Measurements from ENCODE around the gene MCMBP.

- no peak for TF ChIP-seq EZH2 (IDR thresholded peaks at IDR 0.05; ENCODE audit: low read length)
- TF ChIP-seq, protein P1, sequence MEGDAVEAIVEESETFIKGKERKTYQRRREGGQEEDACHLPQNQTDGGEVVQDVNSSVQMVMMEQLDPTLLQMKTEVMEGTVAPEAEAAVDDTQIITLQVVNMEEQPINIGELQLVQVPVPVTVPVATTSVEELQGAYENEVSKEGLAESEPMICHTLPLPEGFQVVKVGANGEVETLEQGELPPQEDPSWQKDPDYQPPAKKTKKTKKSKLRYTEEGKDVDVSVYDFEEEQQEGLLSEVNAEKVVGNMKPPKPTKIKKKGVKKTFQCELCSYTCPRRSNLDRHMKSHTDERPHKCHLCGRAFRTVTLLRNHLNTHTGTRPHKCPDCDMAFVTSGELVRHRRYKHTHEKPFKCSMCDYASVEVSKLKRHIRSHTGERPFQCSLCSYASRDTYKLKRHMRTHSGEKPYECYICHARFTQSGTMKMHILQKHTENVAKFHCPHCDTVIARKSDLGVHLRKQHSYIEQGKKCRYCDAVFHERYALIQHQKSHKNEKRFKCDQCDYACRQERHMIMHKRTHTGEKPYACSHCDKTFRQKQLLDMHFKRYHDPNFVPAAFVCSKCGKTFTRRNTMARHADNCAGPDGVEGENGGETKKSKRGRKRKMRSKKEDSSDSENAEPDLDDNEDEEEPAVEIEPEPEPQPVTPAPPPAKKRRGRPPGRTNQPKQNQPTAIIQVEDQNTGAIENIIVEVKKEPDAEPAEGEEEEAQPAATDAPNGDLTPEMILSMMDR (optimal IDR thresholded peaks at IDR 0.05 in 1 of 3, IDR thresholded peaks at IDR 0.05 in 1 of 3, conservative IDR thresholded peaks at IDR 0.05 in 1 of 3; ENCODE audit: extremely low read depth in 1 of 3, insufficient read depth in 2 of 3, low read length in 3 of 3): no peak
Observed at GRCh38 chr10:119811122-119811521, 61.5 kb downstream of the MCMBP start.
